Measurements from ENCODE around the gene EP400. TPM values are rescaled to one million over a fixed set of nuclear protein-coding genes. Genes with fewer than 3 reads are reported as not detected.

The EP400 gene
- total RNA-seq, 1 donor: 14.5 TPM

- Histone ChIP-seq H3K4me2 (ENCODE audit: insufficient read depth, low read length) (no peak overlapping the region), H3K36me3 (ENCODE audit: insufficient read depth, low read length) (peaks cover 71% of the 10 kb centered on the region), H2AFZ (ENCODE audit: low read length) (no peak overlapping the region), H3K9me3 (ENCODE audit: low read depth, low read length) (no peaks in the 10 kb centered on the region), H3K4me1 (ENCODE audit: insufficient read depth, low read length) (no peaks in the 10 kb centered on the region), H4K20me1 (ENCODE audit: insufficient read depth, low read length) (no peaks in the 10 kb centered on the region), H3K79me2 (ENCODE audit: insufficient read depth, low read length) (no peaks in the 10 kb centered on the region), H3K27me3 (ENCODE audit: insufficient read depth, low read length) (no peaks in the 10 kb centered on the region), H3K4me3 (ENCODE audit: insufficient read depth, low read length) (no peak overlapping the region), H3K27ac (ENCODE audit: low read depth, low read length) (no peak overlapping the region)
- no peak for DNase-seq (ENCODE audit: insufficient read length, low spot score, missing footprints)
- TF ChIP-seq CTCF (IDR thresholded peaks at IDR 0.05; ENCODE audit: extremely low read depth, low read depth, low read length): no peak
Observed at GRCh38 chr12:132115500-132115899, 165.8 kb downstream of the EP400 start.

GRCh38 chr12:132116709-132117557, 167.2 kb downstream of the EP400 start:
- no peak overlapping the region for H3K4me2 ChIP-seq (ENCODE audit: insufficient read depth, low read length)
- no peak for DNase-seq (ENCODE audit: insufficient read length, low spot score, missing footprints)
- H3K36me3 ChIP-seq (ENCODE audit: insufficient read depth, low read length): peaks cover 73% of the 10 kb centered on the region
- H4K20me1 ChIP-seq (ENCODE audit: insufficient read depth, low read length): no peaks in the 10 kb centered on the region
- no peaks in the 10 kb centered on the region for H3K27me3 ChIP-seq (ENCODE audit: insufficient read depth, low read length)
- TF ChIP-seq CTCF (IDR thresholded peaks at IDR 0.05; ENCODE audit: extremely low read depth, low read depth, low read length): no peak
- H3K27ac ChIP-seq (ENCODE audit: low read depth, low read length): no peak overlapping the region
- no peaks in the 10 kb centered on the region for H3K79me2 ChIP-seq (ENCODE audit: insufficient read depth, low read length)
- no peaks in the 10 kb centered on the region for H3K9me3 ChIP-seq (ENCODE audit: low read depth, low read length)
- H2AFZ ChIP-seq (ENCODE audit: low read length): no peak overlapping the region
- no peak overlapping the region for H3K4me3 ChIP-seq (ENCODE audit: insufficient read depth, low read length)
- no peaks in the 10 kb centered on the region for H3K4me1 ChIP-seq (ENCODE audit: insufficient read depth, low read length)

GRCh38 chr12:132117558-132117875, 167.8 kb downstream of the EP400 start:
- Histone ChIP-seq H4K20me1 (ENCODE audit: insufficient read depth, low read length) (no peaks in the 10 kb centered on the region), H3K4me1 (ENCODE audit: insufficient read depth, low read length) (no peaks in the 10 kb centered on the region), H3K36me3 (ENCODE audit: insufficient read depth, low read length) (peaks cover 75% of the 10 kb centered on the region), H3K27me3 (ENCODE audit: insufficient read depth, low read length) (no peaks in the 10 kb centered on the region), H3K79me2 (ENCODE audit: insufficient read depth, low read length) (no peaks in the 10 kb centered on the region), H3K9me3 (ENCODE audit: low read depth, low read length) (no peaks in the 10 kb centered on the region), H3K4me2 (ENCODE audit: insufficient read depth, low read length) (no peak overlapping the region), H3K27ac (ENCODE audit: low read depth, low read length) (no peak overlapping the region), H2AFZ (ENCODE audit: low read length) (no peak overlapping the region), H3K4me3 (ENCODE audit: insufficient read depth, low read length) (no peak overlapping the region)
- DNase-seq (ENCODE audit: insufficient read length, low spot score, missing footprints): peak; percentile 73
- no peak for TF ChIP-seq CTCF (IDR thresholded peaks at IDR 0.05; ENCODE audit: extremely low read depth, low read depth, low read length)

- no peak for TF ChIP-seq CTCF (IDR thresholded peaks at IDR 0.05; ENCODE audit: extremely low read depth, low read depth, low read length)
- Histone ChIP-seq H2AFZ (ENCODE audit: low read length) (no peak overlapping the region), H3K27ac (ENCODE audit: low read depth, low read length) (no peak overlapping the region), H3K79me2 (ENCODE audit: insufficient read depth, low read length) (no peaks in the 10 kb centered on the region), H3K27me3 (ENCODE audit: insufficient read depth, low read length) (no peaks in the 10 kb centered on the region), H3K9me3 (ENCODE audit: low read depth, low read length) (no peaks in the 10 kb centered on the region), H3K4me3 (ENCODE audit: insufficient read depth, low read length) (no peak overlapping the region), H3K4me2 (ENCODE audit: insufficient read depth, low read length) (no peak overlapping the region), H3K36me3 (ENCODE audit: insufficient read depth, low read length) (peaks cover 66% of the 10 kb centered on the region), H4K20me1 (ENCODE audit: insufficient read depth, low read length) (no peaks in the 10 kb centered on the region), H3K4me1 (ENCODE audit: insufficient read depth, low read length) (no peaks in the 10 kb centered on the region)
- no peak for DNase-seq (ENCODE audit: insufficient read length, low spot score, missing footprints)
Observed at GRCh38 chr12:132118876-132119275, 169.1 kb downstream of the EP400 start.
